ENCODE measurements around the gene ASCL1. TPM values are rescaled to one million over a fixed set of nuclear protein-coding genes. Genes with fewer than 3 reads are reported as not detected.

The ASCL1 gene
- total RNA-seq, 1 donor = not detected

DNA sequence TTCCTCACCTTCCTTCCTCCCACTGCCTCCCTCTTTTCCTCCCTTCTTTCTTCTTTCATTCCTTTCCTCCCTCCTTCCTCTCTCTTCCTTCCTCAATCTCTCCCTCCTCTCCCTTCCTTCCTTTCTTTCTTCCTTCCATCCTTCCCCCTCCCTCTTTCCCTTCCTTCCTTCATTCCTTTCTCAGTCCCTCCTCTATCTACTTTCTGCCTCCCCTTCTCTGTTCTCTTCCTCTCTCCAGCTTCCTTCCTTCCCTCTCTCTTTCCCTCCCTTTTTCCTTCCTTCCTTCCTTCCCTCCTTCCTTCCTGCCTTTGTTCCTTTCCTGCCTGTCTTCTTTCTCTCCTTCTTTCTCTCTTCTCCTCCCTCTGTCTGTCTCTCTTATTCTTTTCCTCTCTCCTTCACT is 16.1 kb downstream of the ASCL1 start:
- no peak for DNase-seq (ENCODE audit: low read depth in 2 of 3, low spot score in 2 of 3)

DNA sequence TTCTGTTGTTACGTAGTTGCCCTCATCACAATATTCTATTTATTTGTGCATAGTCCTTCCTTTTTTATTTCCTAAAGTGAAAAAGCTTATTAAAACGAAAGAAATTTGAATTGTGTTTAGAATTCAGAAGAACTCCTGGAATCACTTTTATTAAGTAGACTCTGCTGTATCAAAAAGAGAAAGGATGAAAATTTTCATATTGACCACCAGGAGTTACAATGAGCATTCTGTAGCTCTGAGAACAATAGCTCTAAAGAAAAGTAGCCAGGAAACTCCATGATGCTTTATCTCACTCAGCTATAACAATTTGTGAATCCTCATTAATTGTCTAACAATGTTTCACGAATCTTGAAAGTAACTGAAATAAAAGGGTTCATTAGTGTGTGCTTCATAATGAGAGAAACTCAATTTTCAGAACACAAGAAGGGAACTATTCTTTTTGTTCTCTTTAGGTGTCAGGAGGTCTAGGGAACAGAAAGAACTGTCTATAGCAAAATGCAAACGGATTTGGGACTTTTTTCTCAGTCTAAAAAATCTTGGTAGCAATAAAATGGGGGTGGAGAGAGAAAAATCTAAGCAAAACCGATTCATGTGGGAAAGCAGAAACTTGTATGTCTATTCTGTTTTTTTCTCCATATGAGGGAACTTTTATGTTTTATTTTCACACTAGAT is 19.3 kb downstream of the ASCL1 start:
- no peak for DNase-seq (ENCODE audit: low read depth in 2 of 3, low spot score in 2 of 3)

DNA sequence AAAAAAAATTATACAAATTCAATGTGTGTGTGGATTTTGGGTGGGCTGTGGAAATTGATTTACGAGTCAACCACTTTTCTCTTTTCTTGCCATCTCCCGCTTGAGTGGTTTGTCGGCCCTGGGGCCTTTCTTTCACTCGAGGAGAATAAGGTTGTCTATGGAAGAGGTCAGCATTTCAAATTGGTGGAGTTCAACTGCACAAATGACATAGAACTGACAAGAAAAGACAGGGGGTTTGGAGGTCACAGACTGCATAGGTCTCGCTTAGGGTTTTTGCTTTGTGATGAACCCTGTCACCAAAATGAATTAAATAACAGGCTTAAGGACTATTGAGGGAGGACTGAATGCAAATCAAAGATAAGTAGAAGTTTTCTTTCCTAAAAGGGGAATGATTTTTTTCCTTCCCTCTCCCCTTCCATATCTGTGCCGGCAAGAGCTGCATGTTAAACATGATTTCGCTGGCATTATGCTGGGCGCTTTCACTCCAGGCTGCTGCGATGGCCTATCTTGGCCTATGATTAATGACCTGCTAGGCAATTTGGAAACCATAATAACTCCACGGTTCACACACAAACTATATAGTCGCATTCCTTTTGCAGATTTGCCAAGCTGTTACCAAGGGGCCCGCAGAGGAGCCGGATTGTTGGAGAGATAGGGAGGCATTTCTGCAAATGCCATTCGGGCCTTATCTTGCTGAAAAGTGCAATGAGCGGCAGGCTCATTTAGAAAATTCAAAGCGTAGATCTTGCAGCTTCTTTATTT is 20.7 kb downstream of the ASCL1 start:
- DNase-seq (ENCODE audit: low read depth in 2 of 3, low spot score in 2 of 3) = no peak

DNA sequence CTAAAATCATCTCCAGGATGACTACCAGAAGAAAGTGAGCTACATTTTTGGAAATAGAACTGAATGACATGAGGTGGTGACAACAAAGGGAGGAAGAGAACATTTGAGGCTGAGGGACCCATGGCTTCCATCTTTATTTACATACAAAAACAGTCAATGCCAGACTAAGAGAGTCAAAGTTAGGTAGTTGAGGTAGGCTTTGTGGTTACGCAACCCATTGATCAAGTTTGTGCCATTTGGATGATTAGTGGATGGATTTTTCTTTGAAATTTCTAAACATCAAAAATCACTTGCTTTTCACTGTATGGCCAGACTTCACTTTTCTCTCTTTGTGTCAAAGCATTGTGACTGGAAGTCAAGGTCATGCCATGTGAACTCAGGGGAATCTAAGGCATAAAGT is 22.9 kb downstream of the ASCL1 start:
- no peak for DNase-seq (ENCODE audit: low read depth in 2 of 3, low spot score in 2 of 3)

DNA sequence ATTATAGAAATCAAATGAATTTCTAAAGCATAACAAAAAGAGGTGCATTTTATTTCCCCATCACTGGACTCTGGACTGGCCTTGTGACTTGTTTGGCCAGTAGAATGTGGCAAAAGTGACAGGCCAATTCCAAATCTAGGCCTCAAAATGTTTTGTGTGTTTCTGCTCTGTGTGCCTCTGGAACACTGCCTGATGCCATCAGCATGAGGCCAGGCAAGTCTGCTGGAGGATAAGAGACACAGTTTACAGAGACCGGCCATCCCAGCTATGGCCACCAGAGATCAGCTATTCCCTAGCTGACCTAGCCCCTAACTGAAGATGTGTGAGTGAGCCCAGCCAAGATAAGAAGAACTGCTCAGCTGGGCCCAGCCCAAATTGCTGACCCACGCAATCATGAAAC is 32.9 kb downstream of the ASCL1 start:
- DNase-seq (ENCODE audit: low read depth in 2 of 3, low spot score in 2 of 3) = no peak

DNA sequence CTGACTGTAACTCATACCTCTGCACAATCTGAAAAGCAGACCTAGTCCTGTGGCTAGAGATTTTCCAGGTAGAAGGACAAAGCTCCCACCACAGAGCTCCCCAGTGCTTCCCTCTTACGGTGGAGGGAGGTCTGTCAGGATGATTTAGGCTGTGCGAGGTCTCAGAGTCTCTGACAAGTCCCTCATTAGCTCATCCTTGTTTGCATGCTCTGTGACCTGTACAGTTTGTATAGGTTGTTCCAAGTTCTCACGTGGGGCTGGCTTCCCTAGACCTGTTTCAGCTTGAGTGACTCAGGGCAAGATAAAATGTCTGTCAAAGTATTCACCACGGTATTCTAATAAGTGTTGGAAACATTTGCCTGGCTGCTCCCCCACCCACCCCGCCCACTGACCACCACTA is 34.8 kb downstream of the ASCL1 start:
- DNase-seq (ENCODE audit: low read depth in 2 of 3, low spot score in 2 of 3) = no peak

DNA sequence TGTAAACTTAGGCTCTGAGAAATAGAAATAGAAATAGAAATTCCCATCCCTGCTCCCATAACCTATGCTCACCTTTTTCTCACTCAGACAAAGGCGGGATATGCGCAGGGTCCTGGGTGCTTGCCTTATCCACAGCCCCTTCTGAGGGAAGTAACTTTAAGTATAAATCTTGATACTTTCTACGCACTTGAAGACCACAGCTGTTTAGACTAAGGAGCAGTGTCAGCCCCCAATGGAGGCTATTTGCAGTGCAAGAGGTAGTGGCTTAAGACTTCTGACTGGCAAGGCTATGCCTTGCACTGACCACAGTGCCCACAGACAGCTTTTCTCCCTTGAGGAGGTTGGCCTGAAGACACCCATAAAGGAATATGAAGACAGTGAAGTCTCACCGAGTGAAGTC is 35.2 kb downstream of the ASCL1 start:
- no peak for DNase-seq (ENCODE audit: low read depth in 2 of 3, low spot score in 2 of 3)

DNA sequence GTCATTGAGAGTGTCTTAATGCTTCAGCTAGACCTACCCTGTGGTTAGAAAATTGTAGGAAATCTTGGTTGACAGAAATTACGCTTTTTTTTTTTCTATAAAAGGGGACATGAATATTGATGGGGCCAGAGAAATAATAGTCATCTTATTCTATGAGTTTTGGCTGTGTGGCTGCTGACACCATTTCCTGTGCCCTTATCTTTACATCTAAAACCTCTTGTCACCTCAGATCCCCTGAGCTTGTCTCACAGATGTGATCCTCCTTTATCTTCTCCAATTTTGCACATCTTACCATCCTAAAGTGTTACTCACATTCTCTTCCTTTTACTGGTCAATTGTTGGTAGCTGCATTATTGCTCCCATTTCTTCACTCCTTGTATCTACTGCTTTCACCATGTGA is 36.1 kb downstream of the ASCL1 start:
- no peak for DNase-seq (ENCODE audit: low read depth in 2 of 3, low spot score in 2 of 3)

DNA sequence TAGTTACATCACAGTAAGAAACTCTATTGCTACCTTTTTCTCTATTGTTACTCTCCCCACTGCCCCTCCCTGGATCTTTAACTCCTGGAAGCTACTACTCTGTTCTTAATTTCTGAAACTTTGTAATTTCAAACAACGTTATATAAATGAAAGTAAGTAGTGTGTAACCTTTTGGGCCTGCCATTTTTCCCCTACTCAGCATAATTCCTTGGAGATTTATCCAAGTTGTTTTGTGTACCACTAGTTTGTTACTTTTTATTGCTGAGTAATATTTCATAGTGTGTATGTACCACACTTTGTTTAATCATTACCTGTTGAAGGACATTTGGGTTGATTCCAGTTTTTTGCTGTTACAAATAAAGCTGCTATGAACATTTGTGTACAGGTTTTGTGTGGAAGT is 37.9 kb downstream of the ASCL1 start:
- no peak for DNase-seq (ENCODE audit: low read depth in 2 of 3, low spot score in 2 of 3)

Other genes with a start within 250 kb of the ASCL1 start
- not detected for gene PAH, start 40.4 kb upstream of the ASCL1 start, total RNA-seq

Data from hematopoietic multipotent progenitor cell (in vitro differentiated cells).